IPS DF 19.7 (cell line): ENCODE measurements around the gene COMTD1.
"Not testable (repeated sequence)": the region's sequence is repeated elsewhere in the genome, so short reads cannot be mapped to it uniquely, and the experiment has no call there.

Experiments used
- DNase-seq: peaks from one replicate; pipeline ENCODE4 v3.0.0-alpha.2; 2013; ENCODE audit warnings: low read depth, low spot score

Gene COMTD1

DNA sequence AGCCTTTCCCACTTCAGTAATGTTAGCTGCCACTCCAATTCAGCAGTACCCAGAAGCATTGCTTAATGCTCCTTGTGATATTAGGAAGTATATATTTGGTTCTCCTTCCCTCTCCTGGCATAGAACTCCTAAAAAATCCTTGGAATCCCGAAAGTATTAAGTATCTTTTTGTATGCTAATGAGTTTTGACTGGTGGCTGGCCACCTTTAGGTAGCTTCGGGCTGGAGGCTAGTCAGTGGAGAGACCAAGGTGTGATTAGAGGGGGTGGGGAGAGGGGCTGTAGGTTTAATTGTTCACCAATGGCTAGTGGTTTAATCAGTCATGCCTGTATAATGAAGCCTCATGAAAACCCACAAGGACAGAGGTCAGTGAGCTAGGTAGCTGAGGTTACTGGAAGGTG is 12.2 kb downstream of the COMTD1 start:
- DNase-seq = no peak

DNA sequence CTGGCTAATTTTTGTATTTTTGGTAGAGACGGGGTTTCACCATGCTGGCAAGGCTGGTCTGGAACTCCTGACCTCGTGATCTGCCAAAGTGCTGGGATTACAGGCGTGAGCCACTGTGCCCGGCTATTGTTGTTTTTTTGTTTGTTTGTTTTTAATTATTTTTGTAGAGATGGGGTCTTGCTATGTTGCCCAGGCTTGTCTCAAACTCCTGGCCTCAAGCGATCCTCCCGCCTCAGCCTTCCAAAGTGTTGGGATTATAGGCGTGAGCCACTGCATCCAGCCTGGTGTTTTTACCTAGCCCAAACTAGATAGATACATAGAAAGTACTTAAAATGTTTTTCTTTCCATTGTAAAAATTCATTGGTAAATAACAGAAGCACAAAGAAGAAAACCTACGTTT is 14.3 kb downstream of the COMTD1 start:
- not testable (repeated sequence) for DNase-seq

DNA sequence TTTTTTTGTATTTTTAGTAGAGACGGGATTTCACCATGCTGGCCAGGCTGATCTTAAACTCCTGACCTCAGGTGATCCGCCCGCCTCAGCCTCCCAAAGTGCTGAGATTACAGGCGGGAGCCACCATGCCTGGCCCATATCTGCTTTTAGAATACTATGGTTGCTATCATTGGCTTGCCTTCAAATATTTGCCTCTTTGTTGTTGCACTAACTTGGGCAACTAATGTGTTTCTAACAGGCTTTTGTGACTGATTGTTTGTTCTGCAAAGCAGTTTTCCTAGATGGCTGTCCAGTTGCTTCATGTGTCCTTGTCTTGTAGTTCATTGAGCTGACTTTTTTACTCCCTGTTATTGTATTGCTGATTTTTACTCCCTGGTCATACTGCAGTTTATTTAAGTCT is 15.5 kb downstream of the COMTD1 start:
- DNase-seq = no peak

DNA sequence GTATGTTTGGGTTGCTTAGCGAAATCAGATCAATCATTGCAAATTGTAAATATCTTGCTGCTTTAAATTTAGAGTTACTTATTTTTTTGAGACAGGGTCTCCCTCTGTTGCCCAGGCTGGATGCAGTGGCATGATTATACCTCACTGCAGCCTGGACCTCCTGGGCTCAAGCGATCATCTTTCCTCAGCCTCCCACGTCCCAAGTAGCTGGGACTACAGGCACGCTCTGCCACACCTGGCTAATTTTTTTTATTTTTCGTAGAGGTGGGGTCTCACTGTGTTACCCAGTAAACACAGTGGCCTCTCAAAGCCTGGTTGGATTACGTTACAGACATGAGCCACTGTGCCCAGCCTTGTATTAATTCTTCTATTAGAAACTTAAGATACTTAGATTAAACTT is 23.4 kb downstream of the COMTD1 start:
- DNase-seq = no peak

DNA sequence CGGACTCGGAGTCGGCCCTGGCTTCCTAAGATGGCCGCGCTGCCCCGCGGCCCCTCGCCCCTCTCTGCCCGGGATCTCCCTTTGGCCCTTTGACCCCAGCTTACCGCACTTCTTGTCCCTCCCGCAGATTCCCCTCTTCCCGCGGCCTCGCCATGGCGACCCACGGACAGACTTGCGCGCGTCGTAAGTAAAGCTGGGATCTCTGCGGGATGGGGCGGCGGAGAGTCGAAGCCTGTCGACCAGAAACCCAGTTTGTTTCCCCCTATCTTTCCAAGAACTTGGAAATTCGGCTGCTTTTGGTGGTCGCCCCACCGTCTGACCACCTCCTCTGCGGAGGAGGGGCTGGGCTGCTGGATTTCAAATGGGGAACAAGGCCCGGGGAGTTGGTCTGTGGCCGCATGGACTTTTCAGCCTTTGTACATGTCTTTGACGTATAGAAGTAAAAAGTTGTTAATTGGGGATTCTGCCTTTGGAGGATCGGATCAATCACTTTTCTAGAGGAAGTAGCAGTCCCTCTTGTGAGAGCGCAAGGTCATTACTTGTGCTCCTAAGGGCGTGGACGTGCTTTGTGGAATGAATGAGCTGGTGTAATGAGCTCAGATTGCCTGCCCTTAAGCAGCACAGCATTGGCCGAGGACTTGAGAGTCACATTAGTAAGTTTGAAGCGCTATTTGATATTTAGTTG is 24.6 kb downstream of the COMTD1 start:
- DNase-seq = no peak

DNA sequence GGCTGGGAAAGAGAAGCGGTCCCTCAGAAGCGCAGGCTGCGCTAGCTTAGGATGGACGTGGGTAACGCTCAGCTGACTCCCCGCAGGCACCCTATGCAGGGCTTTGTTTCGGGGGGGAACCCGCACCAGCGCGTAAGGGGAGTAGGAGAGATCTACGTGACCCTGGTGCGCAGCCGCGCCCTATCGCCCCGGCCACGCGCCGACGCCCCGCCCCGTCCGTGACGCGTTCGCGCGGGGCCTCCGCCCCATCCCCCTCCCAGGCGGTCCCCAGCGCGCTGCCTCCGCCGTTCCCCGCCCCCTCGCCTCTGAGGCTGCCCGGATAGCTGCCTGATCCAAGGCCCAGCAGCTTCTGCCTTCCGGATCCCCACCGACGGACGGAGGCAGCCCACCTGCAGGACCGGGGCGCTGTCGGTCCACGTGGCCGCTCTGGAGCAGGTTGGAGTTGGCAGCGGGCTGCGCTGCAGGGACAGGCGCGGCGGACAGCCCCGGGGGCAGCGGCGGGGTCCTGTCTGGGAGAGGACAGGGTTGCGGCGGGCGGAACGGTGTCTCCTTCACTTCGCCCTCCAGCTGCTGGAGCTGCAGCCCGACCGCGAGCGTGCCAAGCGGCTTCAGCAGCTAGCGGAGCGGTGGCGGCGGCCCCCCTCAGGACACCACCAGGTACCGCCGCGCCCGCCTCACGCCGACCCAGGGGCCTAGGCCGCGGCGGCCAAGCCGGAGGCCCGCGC is 25.3 kb downstream of the COMTD1 start, which contains the start of gene VDAC2:
TSS of gene VDAC2 (plus strand) at position 515 of the 725 bp plus-strand sequence. CDS start 363 bp downstream, outside the sequence.
- no peak for DNase-seq

DNA sequence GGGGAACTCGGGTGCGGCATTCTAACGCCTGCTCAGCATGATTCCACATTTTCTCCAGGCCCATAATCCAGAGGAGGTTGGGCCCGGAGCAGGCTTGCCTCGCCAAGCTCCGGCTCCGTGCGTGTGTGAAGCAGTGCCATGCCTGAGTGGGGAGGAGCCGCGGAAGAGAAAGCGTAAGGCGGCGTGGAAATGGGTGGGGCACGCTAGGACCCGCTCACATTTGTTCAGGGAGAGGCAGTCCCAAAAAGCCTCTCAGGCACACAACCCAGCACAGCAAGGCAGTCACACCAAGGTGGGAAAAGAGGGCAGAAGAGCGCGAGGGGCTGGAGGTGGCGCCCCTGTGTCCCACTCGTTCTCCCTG is 25.9 kb downstream of the COMTD1 start:
- DNase-seq = no peak

DNA sequence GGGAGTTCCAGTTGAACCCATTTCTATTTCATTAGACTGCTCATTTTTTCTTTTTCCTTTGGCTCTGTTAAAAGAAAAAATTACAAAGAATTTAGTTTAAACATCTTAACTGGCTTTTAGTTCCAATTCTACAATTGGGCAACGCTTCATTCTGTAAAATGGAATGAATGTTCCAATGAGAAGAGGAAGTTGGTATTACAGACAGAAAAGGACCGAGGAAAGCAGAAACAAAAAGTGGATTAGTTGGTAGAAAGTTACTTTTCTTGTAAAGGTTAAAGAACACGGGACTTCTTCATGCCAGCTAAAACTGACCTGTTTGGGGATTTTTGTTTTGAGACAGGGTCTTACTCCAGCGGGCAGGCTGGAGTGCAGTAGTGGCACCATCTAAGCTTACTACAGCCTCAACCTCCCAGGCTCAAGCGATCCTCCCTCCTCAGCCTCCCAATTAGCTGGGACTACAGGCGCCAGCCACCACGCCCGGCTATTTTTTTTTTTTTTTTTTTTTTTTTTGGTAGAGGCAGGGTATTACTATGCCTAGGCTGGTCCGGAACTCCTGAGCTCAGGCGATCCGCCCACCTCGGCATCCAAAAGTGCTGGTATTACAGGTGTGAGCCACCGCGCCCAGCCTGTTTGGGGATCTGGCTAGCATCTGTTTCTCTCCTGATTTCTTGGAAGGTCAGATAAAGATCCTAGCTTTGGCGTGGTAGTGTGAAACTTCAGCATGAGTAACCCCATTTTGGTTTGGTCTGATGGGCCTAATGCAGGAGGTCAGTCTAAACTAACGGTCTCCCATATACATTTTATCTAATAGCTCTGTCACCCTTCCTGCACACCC is 26.5 kb downstream of the COMTD1 start:
- DNase-seq = no peak

DNA sequence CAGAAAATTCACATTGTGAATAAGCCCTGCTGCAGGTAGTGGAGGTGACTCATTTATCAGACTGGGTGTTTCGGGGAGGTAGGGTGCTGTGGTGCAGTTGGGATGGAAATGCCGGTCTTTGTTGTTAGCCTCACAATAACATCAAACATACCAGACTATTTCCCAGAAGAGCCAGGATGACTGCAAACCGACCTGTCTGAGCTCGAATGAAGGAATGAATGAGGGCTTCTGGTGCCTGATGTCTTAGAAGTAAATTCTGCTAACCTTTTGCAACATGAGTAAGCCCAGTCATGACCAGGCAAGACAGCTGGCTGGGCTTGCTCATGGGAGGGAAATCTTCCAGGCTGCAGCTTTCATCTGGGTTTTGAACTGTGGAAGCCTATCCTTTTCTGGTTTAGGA is 27.6 kb downstream of the COMTD1 start:
- DNase-seq = no peak

DNA sequence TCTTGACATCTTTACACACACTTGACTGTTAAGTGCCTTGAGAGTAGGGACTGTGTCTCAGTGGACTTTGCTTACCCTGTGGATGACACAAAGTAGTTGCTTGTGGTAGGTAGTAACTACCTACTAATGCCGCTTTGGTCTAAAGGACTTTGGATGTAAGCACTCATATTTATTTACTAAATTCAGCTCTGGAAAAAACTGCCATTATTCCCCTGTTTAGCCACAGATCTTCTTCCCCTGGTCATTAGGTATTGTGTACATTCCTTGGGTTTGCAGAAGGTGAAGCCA is 28.0 kb downstream of the COMTD1 start:
- DNase-seq = no peak

DNA sequence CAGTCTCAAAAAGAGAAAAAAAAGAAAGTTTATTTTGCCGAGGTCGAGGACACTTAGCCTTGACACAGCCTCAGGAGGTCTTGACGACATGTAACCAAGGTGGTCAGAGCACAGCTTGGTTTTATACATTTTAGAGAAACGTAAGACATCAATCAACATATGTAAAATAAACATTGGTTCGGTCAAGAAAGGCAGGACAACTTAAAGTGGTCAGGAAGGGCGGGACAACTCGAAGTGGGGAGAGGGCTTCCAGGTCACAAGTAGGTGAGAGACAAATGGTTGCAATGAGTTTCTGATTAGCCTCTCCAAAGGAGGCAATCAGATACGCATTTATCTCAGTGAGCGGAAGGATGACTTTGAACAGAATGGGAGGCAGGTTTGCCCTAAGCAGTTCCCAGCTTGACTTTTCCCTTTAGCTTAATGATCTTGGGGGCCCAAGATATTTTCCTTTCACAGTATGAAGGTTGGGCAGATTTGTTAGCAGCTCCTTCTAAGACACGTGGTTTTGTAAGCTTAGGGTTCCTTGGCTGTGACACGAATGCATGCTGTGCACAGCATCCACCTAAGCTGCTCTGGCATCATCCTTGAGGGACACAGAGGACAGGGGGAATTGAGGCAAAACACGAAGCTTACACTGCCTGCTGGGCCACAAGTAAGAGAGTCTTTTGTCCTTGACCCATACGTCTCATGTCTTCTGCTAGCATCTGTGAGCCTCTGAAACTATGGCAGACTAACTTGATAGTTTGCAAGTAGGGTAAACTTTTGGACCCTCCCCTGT is 28.5 kb downstream of the COMTD1 start:
- no peak for DNase-seq

DNA sequence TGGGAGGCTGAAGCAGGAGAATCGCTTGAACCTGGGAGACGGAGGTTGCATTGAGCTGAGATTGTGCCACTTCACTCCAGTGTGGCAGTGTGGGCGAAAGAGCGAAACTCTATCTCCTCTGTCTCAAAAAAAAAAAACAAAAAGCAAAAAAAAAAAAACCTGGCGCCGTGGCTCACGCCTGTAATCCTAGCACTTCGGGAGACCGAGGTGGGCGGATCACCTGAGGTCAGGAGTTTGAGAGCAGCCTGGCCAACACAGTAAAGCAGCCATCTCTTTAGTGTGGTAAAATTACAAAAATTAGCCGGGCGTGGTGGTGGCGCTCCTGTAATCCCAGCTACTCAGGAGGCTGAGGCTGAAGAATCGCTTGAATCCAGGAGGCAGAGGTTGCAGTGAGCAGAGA is 29.1 kb downstream of the COMTD1 start:
- not testable (repeated sequence) for DNase-seq

DNA sequence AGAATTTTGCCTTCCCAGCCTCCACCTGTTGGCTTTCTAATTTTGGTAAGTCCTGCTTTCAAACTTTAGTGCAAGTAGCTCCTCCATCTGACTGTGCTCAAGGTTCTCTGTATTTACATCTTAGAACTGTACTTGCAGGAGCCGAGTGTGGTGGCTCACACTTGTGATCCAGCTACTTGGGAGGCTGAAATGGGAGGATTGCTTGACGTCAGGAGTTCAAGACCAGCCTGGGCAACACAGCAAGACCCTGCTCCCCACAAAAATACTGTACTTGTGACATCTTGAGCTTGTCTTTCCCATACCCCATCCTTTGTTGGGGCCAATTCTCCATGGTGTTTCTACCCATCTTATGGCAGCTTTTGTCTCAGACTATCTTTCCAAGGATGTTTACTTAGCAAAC is 29.8 kb downstream of the COMTD1 start:
- no peak for DNase-seq

DNA sequence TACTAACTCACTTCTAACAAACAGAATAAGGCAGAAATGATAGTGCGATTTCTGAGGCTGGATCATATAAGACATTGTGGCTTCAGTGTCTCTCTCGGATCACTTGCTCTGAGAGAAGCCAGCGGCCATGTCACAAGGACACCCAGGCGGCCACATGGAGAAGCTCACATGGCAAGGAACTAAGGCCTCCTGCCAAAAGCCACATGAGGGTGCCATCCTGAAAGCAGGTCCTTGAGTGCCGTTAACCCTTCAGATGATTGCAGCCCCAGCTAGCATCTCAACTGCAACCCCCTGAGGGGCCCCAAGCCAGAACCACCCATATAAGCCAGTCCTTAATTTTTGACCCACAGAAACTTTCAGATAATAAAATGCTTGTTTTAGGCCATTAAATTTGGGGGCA is 32.0 kb downstream of the COMTD1 start:
- no peak for DNase-seq

DNA sequence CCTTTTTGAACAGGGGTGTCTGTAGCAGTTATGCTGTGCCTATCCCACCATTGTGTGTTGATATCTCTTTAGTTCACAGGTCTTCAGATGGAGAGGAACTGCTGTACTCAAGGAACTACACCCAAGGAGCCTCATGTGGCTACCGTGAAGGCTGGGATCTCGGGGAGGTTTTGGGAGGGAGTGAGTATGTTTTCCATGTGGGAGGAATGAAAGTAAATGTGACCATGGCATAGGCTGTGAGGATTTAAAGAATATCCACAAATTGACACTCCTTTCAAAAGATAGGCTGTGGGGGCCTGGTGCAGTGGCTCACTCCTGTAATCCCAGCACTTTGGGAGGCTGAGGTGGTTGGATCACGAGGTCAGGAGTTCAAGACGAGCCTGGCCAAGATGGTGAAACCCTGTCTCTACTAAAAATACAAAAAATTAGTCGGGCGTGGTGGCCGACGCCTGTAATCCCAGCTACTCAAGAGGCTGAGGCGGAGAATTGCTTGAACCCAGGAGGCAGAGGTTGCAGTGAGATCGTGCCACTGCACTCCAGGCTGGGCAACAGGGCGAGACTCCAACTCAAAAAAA is 32.6 kb downstream of the COMTD1 start:
- DNase-seq = not testable (repeated sequence)

DNA sequence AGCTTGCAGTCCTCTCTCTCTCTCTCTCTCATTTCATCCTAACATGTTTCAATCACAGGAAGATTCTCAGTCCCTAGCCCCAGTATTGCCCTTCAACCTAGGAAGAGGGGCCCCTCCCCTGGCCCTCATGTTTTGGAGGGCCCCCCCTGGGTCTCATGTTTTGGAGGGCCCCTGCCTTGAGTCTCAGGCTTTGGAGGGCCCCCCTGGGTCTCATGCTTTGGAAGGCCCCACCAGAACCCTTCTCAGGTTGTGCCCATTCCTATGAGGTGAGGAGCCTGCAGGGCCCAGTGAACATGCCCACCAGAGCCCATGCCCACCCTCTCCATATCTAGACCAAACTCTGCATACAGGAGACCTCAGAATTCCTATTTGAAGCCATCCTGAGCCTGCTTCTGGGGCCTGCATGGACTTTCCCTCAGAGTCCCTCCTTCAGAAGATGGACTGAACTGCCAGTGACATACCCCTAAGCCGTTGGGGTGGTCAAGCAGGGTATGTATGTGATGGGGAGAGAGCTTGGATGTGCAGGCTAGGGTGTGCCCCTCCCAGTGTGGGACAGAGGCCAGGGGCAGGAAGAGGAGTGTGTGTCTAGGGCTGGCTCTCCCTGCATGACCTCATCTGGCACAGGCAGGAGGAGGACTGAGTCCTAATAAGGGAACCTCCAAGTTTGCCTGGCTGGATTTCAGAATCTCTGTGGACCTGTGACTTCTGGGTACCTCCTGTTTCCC is 33.3 kb downstream of the COMTD1 start:
- DNase-seq = no peak

DNA sequence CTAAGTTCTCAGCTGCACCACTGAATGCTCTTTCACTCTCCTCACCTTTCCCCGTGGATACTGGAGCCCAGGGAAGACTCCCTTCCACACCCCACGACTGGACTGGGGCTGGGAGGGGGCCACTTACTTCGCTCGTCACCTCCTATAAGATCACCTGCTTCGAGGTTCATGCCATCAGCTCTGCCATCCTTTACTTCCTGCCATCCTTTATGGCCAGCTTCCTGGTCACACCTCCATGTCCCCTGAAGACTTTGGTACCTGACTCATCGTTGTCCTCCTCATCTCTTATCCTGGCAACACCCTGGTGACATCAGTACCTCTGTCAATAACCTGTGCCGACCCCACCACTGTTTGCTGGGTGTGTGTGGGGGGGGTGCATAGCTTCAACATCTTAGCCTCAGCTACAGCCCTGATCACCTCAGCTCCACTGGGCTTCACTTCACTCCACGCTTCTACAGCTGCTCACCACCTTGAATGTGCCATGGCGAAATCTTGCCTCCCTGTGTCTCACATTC is 33.9 kb downstream of the COMTD1 start:
- no peak for DNase-seq

DNA sequence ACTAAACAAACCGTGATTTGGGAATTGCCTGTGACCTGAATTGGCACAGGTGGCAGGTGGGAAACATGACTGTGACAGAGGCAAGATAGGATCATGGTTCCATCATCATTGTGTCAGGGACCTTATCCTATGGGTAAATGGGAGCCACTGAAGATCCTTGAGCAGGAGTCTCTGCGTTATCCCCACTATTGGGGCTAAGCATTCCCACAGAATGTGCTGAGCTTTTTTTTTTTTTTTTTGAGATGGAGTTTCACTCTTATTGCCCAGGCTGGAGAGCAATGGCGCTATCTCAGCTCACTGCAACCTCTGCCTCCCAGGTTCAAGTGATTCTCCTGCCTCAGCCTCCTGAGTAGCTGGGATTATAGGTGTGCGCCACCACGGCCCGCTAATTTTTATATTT is 35.8 kb downstream of the COMTD1 start:
- DNase-seq = not testable (repeated sequence)

DNA sequence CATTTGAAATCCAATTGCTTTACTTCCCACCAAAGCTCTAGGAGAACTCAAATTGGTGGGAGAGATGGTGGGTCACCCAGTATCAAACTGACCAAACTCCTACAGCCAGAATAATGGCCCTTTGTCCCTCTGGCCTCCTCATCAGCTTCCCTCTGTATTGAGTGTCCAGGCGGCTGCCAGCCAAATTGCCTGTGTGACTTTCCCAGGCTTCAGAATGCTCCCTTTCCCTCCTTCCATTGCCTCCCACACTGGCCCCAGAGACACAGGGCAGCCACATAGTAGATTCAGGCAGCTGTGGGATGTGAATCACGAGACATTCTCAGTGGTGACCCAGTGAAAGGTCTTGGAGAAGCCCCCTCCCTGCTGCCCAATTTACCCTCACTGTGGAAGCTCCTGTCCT is 37.9 kb downstream of the COMTD1 start:
- no peak for DNase-seq

DNA sequence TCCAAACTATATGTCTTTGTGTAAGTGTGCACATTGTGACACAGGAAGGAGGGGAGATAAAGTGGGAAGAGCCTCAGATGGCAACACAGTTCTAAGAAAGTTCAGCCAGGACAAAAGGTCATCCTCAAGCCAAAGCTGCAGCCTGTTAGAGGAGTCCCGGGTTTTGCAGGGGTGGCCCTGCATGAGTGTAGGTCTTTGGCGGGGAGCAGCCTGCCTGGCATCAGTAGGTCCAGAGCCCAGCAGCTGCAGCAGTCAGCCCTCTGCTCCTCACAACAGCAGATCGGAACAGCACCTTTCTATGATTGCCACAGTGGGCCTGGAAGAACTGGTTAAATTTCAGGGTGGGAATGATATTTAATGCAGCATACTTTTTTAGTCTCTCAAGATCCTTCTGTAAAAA is 38.7 kb downstream of the COMTD1 start:
- no peak for DNase-seq
